ENCODE measurements around the gene CCDC97.

CCDC97 gene

GRCh38 chr19:41352609-41353465 is 42.9 kb downstream of the CCDC97 start:
- TF ChIP-seq EZH2phosphoT487 (IDR thresholded peaks at IDR 0.05; ENCODE audit: borderline replicate concordance, low read length) (no peak), CTCF (IDR thresholded peaks at IDR 0.05; ENCODE audit: low read depth, low read length, poor library complexity, severe bottlenecking) (peak; percentile 83)
- Histone ChIP-seq H4K20me1 (ENCODE audit: control insufficient read depth, insufficient read depth, low read depth, low read length) (peaks cover 19% of the 10 kb centered on the region; the same call in 1 of the 2 replicates), H3K4me2 (ENCODE audit: low read length) (peak overlapping the region; percentile 72), H3K4me3 (ENCODE audit: low read length) (peak overlapping the region; percentile 94), H3F3A (ENCODE audit: control insufficient read depth, insufficient read depth) (no peaks in the 10 kb centered on the region; the same call in 1 of the 2 replicates), H3K9me2 (replicated peaks; ENCODE audit: control insufficient read depth, low read length) (no peaks in the 10 kb centered on the region), H3K79me2 (ENCODE audit: control insufficient read depth, low read length) (peaks cover 60% of the 10 kb centered on the region), H3K27ac (ENCODE audit: low read depth, low read length) (peak overlapping the region; percentile 73), H3K36me3 (ENCODE audit: control insufficient read depth, low read length) (peaks cover 46% of the 10 kb centered on the region), H3K4me1 (ENCODE audit: control insufficient read depth, low read length) (peaks cover 27% of the 10 kb centered on the region), H3K9me3 (ENCODE audit: control insufficient read depth, insufficient read depth, low read length) (no peaks in the 10 kb centered on the region), H3K27me3 (ENCODE audit: control insufficient read depth, low read length) (no peaks in the 10 kb centered on the region)

DNA sequence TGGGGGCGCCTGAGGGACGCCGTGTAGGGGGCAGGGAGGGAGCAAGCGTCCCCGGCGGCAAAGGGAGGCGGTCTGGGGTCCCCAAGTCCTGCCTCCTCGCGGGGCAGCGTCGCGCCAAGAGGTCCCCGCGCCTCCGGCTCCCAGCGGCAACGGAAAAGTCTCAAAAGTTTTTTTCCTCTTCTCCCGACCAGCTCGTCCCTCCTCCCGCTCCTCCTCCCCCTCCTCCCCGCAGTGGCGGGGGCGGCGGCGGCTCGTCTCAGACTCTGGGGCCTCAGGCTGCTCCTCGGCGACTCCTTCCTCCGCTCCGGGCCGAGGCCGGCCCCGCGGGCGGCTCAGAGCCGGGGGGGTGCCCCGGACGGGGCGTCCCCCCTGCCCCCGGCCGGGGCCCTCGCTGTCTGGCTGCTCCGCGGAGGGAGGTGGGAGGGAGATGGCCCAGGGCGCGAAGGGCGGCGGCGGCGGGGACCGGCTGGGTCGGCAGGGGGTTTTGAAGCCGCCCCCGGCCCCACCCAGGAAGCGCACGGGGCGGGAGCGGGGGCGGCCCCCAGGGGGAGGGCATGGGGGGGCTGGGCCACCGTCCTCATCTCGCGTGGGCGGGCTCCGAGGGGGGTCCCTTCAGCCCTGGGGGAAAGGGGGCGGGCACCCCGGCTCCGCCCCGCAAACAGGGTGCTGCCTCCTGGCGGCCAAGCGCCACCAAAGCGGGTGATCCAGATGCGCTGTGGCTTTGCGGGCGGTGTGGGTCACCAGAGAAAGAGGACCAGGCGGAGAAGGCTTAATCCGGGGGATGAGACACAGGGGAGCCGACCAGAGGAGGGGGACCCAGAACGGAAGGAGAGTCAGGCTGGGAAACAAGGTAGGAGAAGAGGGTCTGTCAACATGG is 43.7 kb downstream of the CCDC97 start, which contains the start of gene TGFB1:
Gene TGFB1 (minus strand): TSS at position 457 of the 877 bp plus-strand sequence. CDS start 878 bp downstream, outside the sequence.
- H3K79me2 ChIP-seq (ENCODE audit: control insufficient read depth, low read length) = peaks cover 53% of the 10 kb centered on the region
- peaks cover 19% of the 10 kb centered on the region; the same call in 1 of the 2 replicates for H4K20me1 ChIP-seq (ENCODE audit: control insufficient read depth, insufficient read depth, low read depth, low read length)

More for the DNA sequence above, 43.7 kb downstream of the CCDC97 start, which contains the start of gene TGFB1:
- Histone ChIP-seq H3K36me3 (ENCODE audit: control insufficient read depth, low read length) (peaks cover 40% of the 10 kb centered on the region), H3F3A (ENCODE audit: control insufficient read depth, insufficient read depth) (no peaks in the 10 kb centered on the region; the same call in 1 of the 2 replicates), H3K27ac (ENCODE audit: low read depth, low read length) (peak within 1 kb of the TSS; percentile 73), H3K27me3 (ENCODE audit: control insufficient read depth, low read length) (no peaks in the 10 kb centered on the region), H3K4me1 (ENCODE audit: control insufficient read depth, low read length) (peaks cover 27% of the 10 kb centered on the region), H3K9me2 (replicated peaks; ENCODE audit: control insufficient read depth, low read length) (no peaks in the 10 kb centered on the region), H3K4me2 (ENCODE audit: low read length) (peak within 1 kb of the TSS; percentile 72), H3K9me3 (ENCODE audit: control insufficient read depth, insufficient read depth, low read length) (no peaks in the 10 kb centered on the region), H3K4me3 (ENCODE audit: low read length) (peak within 1 kb of the TSS; percentile 94)
- TF ChIP-seq CTCF (IDR thresholded peaks at IDR 0.05; ENCODE audit: low read depth, low read length, poor library complexity, severe bottlenecking) = peak; percentile 90
- no peak for TF ChIP-seq EZH2phosphoT487 (IDR thresholded peaks at IDR 0.05; ENCODE audit: borderline replicate concordance, low read length)

All from DOHH2 (cell line).